ENCODE measurements around the gene PLB1. TPM values are rescaled to one million over a fixed set of nuclear protein-coding genes. Genes with fewer than 3 reads are reported as not detected.
A peak's percentile ranks its signal among the peaks of the same experiment; 100 is the strongest.
"Not testable (repeated sequence)": the region's sequence is repeated elsewhere in the genome, so short reads cannot be mapped to it uniquely, and the experiment has no call there.

Gene PLB1
- polyA plus RNA-seq, 10 donors = 1.6 to 3.6 (median 2.3) TPM

DNA sequence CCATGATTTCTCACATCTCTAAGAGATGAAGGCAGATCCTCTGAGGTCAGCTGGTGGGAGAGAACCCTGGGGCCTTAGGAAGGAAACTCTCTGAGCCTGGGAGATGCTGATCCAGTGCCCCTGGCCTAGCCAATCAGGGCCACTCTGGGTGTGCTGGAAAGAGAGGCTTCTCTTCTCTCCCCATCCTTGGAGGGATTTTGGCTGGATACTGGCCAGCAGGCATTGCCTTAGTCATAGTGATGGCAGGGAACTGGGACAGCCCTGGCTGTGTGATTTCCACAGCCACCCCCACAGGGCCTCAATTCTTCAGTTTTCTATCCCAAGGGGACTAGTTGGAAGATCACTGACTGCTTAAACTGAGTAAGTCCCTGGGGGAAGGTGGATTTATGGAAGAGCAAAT lies 26.6 kb upstream of the PLB1 start:
- DNase-seq = peak in 1 of 3 donors; percentile 22

DNA sequence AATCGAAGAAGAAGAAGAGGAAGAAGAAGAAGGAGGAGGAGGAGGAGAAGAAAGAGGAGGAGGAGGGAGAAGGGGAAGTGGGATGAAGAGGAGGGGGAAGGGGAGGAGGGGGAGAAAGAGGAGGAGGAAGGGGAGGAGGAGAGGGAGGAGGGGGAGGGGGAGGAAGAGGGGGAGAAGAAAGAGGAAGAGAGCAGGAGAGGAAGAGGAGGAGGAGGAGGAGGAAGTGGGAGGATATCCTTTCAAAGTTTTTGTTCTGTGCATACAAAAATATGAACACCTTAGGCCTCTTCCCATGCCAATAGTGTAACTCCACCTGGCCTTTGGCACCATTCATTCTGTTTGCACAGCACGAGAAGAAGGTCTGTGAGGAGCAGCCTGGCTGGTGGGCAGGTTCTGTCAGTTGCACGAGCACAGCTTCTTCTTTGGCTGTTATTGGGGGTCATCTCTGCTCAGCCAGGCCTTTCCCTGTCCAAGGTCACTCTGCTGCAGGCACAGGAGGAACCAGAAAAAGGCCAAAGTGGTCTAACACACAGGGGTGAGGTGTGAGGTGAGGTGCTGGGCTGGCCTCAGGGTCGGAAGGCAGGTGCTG lies 25.8 kb upstream of the PLB1 start:
- DNase-seq = no peak

DNA sequence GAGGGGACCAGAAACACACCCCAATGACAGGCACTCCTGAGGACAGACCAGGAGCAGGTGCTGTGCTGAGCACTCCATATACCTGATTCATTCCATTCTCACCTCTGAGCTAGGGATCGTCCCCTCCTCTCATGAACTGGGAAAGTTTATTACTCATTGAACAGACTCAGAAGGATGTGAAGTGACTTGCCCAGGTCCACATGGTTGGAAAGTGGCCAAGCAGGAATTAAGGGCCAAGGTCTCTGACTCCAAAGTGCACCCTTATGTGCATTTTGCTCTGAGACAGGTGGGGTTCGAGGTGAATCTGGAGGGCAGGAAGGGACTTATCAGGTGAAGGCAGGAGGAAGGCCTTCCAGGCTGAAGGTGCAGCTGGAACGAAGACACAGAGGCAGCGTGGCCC lies 25.1 kb upstream of the PLB1 start:
- no peak for DNase-seq

DNA sequence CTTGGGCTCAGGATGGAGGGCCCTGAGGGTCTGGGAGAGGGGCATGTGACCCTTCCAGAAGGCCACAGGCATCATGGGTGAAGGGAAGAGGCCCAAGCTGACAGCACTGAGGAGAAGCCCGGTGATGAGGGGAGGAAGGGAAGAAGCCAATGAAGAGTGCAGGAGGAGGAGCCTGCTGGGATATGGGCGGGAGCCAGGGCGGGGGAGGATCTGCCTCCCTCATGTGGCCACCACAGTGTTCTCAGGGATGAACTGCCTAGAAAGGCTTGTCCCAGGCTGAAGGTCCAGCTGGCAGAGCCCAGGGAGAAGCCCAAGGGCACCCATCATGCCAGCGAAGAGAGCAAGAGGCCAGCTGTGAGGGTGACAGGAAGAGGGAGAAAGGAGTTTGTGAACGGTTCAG lies 24.6 kb upstream of the PLB1 start:
- no peak for DNase-seq

DNA sequence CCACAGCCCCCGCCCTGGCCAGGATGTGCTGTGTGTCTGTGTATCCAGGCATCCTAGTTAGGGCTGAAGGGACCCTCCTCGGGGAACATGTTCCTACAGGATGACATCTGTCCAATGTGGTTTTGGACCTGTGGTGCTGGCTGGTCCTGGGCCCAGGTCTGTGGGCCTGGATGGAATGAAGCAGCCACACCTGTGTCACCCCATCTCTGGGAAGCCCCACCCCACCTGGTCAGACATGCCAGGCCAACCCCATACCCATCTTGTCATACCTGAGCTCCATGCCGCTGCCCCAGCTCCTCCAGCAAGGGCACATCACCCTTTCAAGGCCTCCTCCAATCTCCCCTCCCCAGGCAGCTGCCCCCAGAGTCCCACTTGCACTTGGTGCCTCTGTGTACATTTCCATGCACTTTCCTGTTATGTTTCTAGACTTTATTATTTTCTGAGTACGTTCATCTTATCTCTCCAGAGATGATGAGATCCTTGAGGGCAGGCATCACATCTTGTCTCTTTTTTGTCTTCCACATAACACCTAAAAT lies 24.1 kb upstream of the PLB1 start:
- DNase-seq = no peak

DNA sequence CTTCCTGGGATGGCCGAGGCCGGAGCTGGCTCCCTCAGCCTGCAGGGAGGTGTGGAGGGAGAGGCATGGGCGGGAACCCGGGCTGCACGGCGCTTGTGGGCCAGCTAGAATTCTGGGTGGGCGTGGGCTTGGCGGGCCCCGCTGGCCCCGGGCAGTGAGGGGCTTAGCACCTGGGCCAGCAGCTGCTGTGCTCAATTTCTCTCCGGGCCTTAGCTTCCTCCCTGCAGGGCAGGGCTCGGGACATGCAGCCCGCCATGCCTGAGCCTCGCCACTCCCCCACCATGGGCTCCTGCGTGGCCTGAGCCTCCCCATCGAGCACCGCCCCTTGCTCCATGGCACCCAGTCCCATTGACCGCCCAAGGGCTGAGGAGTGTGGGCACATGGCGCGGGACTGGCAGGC lies 23.2 kb upstream of the PLB1 start:
- DNase-seq = not testable (repeated sequence)

DNA sequence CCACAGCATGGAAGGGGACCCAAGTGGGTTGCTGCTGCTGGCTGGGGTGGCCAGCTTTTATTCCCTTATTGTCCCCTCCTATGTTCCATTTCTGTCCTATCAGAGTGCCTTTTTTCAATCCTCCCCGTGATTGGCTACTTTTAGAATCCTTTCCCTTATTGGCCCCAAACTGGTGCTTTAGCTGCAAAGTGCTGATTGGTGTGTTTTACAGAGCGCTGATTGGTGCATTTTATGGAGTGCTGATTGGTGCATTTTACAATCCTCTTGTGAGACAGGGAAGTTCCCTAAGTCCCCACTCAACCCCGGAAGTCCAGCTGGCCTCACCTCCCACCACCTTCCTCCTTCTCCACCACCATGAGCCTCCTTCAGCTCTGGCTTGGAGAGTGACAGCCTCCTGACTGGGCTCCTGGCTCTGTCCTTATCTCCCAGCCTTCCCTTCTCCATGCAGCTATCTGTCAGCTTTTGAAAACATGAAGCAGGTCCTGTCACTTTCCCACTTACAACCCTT lies 20.7 kb upstream of the PLB1 start:
- no peak for DNase-seq

DNA sequence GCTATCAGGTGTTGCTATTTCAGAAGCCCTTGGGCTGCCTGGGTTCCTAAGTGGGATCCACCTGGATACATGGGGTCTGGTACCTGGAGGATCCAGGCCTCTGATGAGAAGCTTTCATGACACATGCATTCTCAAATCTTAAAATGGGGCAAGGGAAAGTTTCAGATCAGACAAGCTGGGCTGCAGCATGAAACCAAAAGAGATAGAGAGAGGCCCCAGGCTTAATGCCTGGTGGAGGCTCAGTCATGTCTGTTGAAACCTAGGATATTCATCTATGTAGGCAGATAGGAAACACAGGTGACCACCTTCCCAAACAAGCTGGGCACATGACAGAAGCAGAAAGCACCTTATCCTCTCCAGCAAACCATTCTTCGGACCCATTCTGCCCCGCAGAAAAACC lies 18.8 kb upstream of the PLB1 start:
- no peak for DNase-seq

DNA sequence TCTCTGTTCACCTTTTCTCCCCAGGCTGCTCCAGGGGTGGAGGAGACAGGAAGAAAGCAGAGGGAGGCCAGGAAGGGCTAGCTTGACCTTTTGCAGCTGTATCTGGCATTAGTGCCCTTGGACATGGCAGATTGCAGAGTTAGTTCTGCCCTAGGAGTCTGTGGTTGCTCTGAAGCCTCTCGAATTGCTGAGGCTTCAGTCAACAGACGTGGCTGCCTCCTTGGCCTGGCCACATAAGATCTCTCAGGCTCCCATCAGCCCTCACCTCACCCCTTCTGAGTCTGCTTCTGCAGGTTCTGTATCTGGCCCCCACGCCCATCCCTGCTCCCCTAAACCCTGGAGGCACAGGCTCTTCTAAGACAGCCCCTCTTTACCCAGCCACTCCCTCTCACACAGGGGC lies 18.2 kb upstream of the PLB1 start:
- DNase-seq = no peak

DNA sequence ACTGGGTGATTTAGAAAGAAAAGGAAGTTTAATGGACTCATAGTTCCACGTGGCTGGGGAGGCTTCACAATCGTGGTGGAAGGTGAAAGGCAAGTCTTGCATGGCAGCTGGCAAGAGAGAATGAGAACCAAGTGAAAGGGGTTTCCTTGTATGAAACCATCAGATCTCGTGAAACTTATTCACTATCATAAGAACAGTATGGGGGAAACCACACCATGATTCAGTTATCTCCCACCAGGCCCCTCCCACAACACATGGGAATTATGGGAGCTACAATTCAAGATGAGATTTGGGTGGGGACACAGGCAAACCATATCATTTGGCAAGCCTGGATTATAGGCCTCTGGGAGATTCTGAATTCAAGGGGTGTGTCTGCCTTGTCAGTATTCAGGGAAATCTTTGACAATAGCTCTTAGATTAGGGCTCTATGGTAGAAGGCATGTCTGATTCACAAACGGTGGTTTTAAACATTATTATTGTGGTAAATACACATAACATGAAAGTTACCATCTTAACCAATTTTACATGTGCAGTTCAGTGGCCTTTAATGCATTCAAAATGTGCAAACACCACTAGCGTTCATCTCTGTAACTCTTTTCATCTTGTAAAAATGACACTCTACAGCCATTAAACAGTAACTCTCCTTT lies 15.3 kb upstream of the PLB1 start:
- no peak for DNase-seq

DNA sequence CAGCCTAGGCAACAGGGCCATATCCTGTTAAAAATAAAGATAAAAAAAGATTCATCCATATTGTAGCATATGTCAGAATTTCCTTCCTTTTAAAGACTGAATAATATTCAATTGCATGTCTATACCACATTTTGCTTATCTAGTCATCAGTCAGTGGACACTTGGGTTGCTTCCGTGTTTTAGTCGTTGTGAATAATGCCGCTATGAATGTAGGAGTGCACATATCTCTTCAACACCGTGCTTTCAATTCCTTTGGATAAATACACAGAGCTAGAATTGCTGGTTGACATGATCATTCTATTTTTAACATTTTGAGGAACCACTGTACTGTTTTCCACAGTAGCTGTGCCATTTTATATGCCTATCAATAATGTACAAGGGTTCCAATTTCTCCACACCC lies 14.0 kb upstream of the PLB1 start:
- no peak for DNase-seq

DNA sequence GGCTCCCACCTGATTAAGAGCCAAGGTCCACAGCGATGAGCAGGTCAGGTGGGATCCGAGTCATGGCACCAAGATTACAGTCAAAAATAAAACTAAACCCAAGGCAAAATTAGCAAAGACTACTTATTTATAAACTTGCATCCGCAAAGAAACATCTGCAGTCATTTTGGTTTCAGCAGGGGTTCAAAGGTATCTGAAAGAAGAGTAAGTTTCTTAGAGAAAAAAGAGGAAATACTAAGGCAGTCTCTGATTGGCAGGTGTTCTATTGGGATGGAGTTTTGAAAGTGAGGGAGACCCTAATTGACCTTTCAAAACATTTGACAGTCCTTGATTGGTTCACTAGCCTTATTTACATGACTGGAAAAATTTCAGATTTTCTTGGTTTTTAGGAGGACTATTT lies 11.0 kb upstream of the PLB1 start:
- no peak for DNase-seq

DNA sequence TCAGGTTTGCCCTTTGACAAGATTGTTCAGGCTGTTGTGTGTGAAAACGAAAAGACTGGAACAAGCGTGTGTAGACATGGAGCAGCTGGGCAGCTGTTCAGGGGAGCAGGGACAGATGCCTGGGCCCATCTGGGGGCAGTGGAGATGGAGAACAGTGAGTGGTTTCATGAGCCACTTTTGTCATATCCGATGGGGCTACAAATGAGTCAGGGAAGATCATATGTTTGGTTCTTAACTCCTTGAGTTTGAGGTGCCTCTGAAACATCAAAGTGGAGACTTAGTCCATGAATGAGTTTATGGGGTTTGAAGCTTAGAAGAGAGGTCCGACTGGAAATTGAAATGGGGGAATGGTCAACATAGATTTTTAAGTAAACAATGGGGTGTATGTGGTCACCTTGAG lies 9.3 kb upstream of the PLB1 start:
- DNase-seq = no peak

DNA sequence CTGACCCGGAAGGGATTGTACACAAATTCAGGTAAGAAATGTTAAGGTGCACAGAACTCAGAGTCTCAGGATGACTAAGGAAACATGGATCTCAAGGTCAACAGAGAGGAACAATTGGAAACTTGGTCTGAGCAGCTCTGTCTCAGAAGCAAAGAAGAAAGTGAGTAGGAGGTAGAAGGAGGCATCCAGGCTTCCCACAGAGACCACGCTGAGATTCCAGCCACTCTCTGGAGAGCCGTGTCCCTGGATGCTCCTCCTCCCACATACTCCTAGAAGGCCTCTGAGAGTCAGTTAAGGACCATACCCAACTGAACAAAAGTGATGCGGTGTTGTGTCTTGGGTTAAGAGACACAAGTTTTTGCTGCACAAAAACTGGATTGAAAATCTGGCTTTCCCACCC lies 8.6 kb upstream of the PLB1 start:
- no peak for DNase-seq

DNA sequence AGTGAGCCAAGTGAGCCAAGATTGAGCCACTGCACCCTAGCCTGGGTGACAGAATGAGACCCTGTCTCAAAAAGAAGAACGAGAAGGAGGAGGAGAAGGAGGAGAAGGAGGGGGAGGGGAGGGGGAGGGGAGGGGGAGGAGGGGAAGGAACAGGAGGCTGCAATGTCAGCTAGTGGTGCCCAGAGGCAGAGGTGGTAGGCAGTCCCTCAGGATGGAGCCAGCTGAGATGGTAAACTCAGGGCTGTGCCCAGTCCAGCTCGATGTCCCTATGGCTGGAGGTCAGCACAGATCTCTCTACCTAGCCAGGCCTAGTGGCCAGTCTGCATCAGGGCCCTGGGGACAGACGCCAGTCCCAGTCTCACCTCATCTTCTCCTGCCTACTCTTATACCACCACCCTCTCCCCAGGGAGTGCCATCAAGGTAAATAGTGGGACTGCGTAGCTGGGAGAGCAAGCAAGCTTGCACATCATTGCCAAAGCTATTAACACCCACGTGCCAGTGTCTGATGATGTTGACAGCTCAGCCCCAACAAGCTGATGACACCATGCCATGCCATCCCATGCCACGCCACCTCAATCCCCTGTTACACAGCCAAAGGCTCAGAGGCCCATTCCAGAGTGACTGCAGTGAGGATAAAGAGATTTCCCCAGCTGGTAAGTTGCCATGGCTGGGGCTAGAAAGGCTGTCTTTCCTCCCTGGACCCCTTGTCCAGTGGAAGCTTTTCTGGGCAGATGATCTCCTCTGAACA lies 7.6 kb upstream of the PLB1 start:
- no peak for DNase-seq

DNA sequence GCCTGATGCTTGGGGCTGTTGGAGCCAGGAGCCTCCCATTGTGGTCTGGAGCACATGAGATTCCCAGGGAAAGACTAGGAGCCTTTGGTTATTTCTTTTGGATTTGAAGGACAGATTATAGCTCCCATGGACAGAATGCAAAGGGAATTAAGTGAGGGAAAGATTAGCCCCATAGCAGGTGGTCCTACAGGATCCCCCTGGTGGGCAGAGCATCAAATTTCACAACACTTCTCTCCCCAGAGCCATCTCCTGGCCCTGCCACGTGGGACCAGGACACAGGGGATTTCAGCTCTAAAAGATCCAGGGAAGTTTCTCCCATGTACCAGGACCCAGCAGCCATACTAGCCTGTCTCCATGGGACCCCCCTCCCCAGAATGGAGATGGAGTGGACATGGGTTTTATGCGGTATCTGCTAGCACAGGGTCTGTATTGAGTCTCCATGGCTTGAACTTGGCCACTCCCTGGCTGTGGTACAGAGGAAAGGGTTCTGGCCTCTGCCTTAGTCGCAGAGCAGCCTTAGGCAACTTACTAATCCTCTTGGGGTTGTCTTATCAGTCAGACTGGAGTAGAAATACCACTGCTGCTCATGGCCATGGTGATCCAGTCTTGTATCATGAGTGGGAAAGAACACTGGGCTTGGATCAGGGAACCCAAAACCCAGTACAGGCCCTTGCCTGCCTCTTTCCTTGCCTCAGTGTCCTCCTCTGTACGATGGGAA lies 6.8 kb upstream of the PLB1 start:
- DNase-seq = no peak

DNA sequence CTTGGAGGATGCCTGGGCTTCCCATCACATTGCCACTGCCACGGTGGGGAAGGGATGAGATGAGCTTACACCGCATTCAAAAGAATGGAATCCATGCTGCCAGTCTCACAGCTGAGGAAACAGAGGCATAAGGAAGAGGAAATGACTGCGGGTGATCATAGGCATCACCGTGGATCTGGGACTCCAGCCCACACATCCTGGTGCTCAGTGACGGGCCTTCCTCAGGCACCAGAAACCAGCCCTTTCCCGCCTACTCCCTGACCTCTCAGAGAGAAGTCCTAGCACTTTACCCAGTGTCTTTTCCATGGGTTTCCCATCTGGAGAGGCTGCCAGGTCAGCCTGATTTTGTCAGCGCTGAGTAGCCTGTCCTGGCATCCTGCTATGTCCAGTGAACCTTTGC lies 5.3 kb upstream of the PLB1 start:
- DNase-seq = no peak

DNA sequence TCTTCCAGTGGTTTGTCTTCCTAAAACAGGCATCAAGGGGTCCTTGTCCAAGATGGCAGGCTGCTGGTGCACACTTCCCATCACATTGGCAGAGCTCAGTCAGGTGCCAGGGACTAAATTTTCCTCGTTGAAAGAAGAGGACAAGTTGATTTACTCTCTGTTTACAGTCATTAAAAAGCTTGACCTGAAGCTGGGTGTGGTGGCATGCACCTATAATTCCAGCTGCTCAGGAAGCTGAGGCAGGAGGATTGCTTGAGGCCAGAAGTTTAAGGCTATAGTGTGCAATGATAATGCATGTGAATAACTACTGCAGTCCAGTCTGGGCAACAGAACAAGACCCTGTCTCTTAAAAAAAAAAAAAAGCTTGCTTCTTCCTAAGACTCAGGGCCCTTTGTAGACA lies 3.6 kb upstream of the PLB1 start:
- no peak for DNase-seq

DNA sequence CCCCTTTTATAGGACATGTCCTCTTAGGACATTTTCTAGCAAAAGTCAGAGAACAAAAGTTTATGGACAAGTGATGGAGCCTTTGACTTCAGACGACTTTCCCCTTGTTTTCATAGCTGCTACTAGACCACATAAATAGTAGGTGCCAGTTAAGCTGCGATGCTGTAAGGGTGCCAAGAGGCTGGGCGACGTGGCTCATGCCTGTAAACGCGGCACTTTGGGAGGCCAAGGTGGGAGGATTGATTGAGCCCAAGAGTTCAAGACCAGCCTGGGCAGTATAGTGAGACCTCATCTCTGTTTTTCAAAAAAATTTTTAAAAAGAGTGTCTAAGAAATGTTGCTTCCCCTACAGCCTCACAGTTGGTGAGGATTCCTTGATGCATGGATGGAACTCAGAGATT lies 2.2 kb upstream of the PLB1 start:
- no peak for DNase-seq

DNA sequence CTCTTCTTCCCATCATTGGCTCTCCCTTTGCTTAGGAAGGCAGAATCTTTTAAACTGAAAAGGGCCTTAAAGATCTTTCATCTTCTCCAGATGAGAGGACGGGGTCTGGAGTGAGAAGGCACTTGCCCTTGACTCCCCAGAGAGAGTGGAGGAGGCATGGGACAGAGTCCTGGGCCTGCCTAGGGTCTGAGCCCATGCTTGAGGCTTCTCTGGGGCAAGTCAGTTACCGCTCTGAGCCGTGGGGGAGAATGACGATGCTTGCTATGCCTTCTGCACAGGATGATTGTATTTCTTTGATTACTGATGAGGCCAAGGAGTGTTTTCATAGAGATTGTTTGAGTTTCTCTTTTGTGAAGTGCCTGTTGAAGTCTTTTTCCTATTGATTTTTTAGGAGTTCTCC lies 921 bp downstream of the PLB1 start:
- no peak for DNase-seq

DNA sequence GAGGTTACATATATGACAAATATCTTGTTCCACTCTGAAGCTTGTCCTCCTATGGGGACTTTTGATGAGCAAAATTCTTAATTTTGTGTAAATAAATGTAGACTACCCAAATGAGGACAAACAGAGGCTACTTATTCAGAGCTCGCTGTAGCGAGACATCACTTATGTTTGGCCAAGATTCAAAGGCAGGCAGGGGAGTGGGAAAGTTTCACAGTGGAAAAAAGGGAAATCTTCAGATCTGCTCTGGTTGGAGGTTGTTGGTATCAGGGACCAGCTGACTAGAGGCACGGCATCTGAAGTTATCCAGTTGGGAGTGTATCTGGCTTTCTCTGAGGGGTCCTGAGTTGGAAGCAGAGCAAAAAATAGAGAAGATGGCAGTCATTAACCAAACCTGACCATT lies 1.3 kb downstream of the PLB1 start:
- no peak for DNase-seq

DNA sequence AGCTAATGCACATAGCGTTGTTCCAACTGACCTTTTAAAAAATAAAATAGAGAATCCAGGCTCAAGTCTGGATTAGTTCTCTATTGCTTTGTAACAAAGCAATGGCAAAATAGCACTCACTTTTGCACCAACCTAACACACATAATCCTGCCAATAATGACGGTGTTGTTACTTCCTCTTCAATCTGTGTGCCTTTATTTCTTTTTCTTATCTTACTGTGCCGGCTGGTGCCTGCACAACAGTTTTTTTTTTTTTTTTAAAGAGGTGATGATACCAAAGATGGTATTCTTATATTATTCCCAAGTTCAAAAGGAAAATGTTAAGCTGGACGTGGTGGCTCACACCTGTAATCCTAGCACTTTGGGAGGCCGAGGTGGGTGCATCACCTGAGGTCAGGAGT lies 3.4 kb downstream of the PLB1 start:
- no peak for DNase-seq

Measured in muscle of back (tissue), 11 donors.